ENCODE measurements around the gene C4BPA.

Gene C4BPA

GRCh38 chr1:207130252-207131036 lies 26.4 kb downstream of the C4BPA start:
- no peak for ATAC-seq
- TF ChIP-seq ESRRG (CRISPR knock-in tag; IDR thresholded peaks at IDR 0.05) (no peak), ISL1 (CRISPR knock-in tag; IDR thresholded peaks at IDR 0.05) (no peak)

GRCh38 chr1:207131163-207131562 lies 27.1 kb downstream of the C4BPA start:
- no peak for ATAC-seq
- TF ChIP-seq ZFP3 (CRISPR knock-in tag; IDR thresholded peaks at IDR 0.05) (no peak), RARB (CRISPR knock-in tag; IDR thresholded peaks at IDR 0.05) (no peak), TSHZ2 (CRISPR knock-in tag; IDR thresholded peaks at IDR 0.05) (no peak), ESRRG (CRISPR knock-in tag; IDR thresholded peaks at IDR 0.05) (no peak), CREB5 (CRISPR knock-in tag; IDR thresholded peaks at IDR 0.05; ENCODE audit: low read depth) (no peak)

GRCh38 chr1:207134581-207134980 lies 30.5 kb downstream of the C4BPA start:
- no peak for ATAC-seq
- TF ChIP-seq CREB5 (CRISPR knock-in tag; IDR thresholded peaks at IDR 0.05; ENCODE audit: low read depth), result no peak
- TF ChIP-seq ZC3H10 (CRISPR knock-in tag; IDR thresholded peaks at IDR 0.05), result no peak
- TF ChIP-seq OSR1 (CRISPR knock-in tag; IDR thresholded peaks at IDR 0.05), result no peak
- no peak for TF ChIP-seq BACH2 (CRISPR knock-in tag; IDR thresholded peaks at IDR 0.05; ENCODE audit: borderline replicate concordance)
- no peak for TF ChIP-seq GLIS3 (CRISPR knock-in tag; IDR thresholded peaks at IDR 0.05)
- TF ChIP-seq ARNTL (CRISPR knock-in tag; IDR thresholded peaks at IDR 0.05; ENCODE audit: borderline replicate concordance, low read depth), result no peak
- no peak for TF ChIP-seq PPARA (CRISPR knock-in tag; IDR thresholded peaks at IDR 0.05; ENCODE audit: borderline replicate concordance)

- no peak for ATAC-seq
- TF ChIP-seq PATZ1 (CRISPR knock-in tag; IDR thresholded peaks at IDR 0.05; ENCODE audit: borderline replicate concordance) (no peak), ZC3H10 (CRISPR knock-in tag; IDR thresholded peaks at IDR 0.05) (no peak), ISL1 (CRISPR knock-in tag; IDR thresholded peaks at IDR 0.05) (no peak), OSR1 (CRISPR knock-in tag; IDR thresholded peaks at IDR 0.05) (no peak), ESRRG (CRISPR knock-in tag; IDR thresholded peaks at IDR 0.05) (no peak), TSHZ2 (CRISPR knock-in tag; IDR thresholded peaks at IDR 0.05) (no peak), CREB5 (CRISPR knock-in tag; IDR thresholded peaks at IDR 0.05; ENCODE audit: low read depth) (no peak)
Measured at GRCh38 chr1:207139616-207140015, 35.6 kb downstream of the C4BPA start.
